Bronchial epithelial cell (primary cell): ENCODE measurements around the gene HSH2D. TPM values are rescaled to one million over a fixed set of nuclear protein-coding genes. Genes with fewer than 3 reads are reported as not detected.

Experiments
- DNase-seq: peaks from one replicate; pipeline ENCODE4 v3.0.0-alpha.2; 2010; ENCODE audit warnings: low read depth
- FAIRE-seq: peaks from 2 replicates; lab custom pipeline; 2011; peaks lifted over from hg19 to GRCh38; lab: Jason Lieb, UNC
- H3K27me3 ChIP-seq: 2 replicates; pipeline ENCODE4 v1.5.1; 2011; ENCODE audit warnings: low read length; ENCODE audit not compliant: control insufficient read depth, insufficient read depth
- H3K36me3 ChIP-seq: 2 replicates; pipeline ENCODE4 v1.5.1; 2011; ENCODE audit warnings: low read length; ENCODE audit not compliant: control insufficient read depth, insufficient read depth
- H3K4me3 ChIP-seq: 2 replicates; pipeline ENCODE4 v1.5.1; 2011; ENCODE audit warnings: mild to moderate bottlenecking, low read depth, low read length, control low read depth
- CTCF ChIP-seq: IDR thresholded peaks from 2 replicates; pipeline ENCODE4 v1.5.1; 2011; ENCODE audit warnings: mild to moderate bottlenecking, moderate library complexity, low read length, control low read depth, inconsistent platforms; ENCODE audit not compliant: insufficient read depth, severe bottlenecking
- total RNA-seq: library from RNA; depleted of rRNA; stranded (reverse); fragments of >200 nt; gene quantifications from 2 replicates; pipeline ENCODE4 v1.2.1, GENCODE V29; 2014

The HSH2D gene
- total RNA-seq, result 0.26 and 0.38 TPM in 2 replicates

- H3K36me3 ChIP-seq, result no peaks in the 10 kb centered on the region
- DNase-seq (peak; percentile 52), FAIRE-seq (no peak)
- no peak within 1 kb of the TSS for H3K4me3 ChIP-seq
- TF ChIP-seq CTCF, result no peak
- no peaks in the 10 kb centered on the region for H3K27me3 ChIP-seq
Observed at GRCh38 chr19:16143399-16144215, at the start of gene HSH2D. HSH2D (plus strand) TSS chr19:16143685; CDS start chr19:16148751, 5,066 bp downstream.

GRCh38 chr19:16094360-16095070, 49.0 kb upstream of the HSH2D start:
- no peak for TF ChIP-seq CTCF
- DNase-seq, result no peak
- Histone ChIP-seq H3K4me3 (no peak overlapping the region), H3K27me3 (no peaks in the 10 kb centered on the region), H3K36me3 (peaks cover 47% of the 10 kb centered on the region)
- no peak for FAIRE-seq

- peaks cover 44% of the 10 kb centered on the region for H3K36me3 ChIP-seq
- no peak for DNase-seq
- no peak for FAIRE-seq
Observed at GRCh38 chr19:16095071-16095571, 48.4 kb upstream of the HSH2D start.

GRCh38 chr19:16096280-16096855, 47.1 kb upstream of the HSH2D start:
- FAIRE-seq (no peak), DNase-seq (no peak)
- no peaks in the 10 kb centered on the region for H3K27me3 ChIP-seq
- peaks cover 39% of the 10 kb centered on the region for H3K36me3 ChIP-seq
- TF ChIP-seq CTCF, result no peak
- H3K4me3 ChIP-seq, result no peak overlapping the region

More at GRCh38 chr19:16095071-16095571, 48.4 kb upstream of the HSH2D start:
- Histone ChIP-seq H3K27me3 (no peaks in the 10 kb centered on the region), H3K4me3 (no peak overlapping the region)
- no peak for TF ChIP-seq CTCF

GRCh38 chr19:16098416-16098768, 45.1 kb upstream of the HSH2D start:
- DNase-seq (no peak), FAIRE-seq (no peak)
- no peak overlapping the region for H3K4me3 ChIP-seq
- no peak for TF ChIP-seq CTCF
- H3K27me3 ChIP-seq, result no peaks in the 10 kb centered on the region
- H3K36me3 ChIP-seq, result peaks cover 28% of the 10 kb centered on the region
